Measurements from ENCODE around the gene MORN1.

Gene MORN1

DNA sequence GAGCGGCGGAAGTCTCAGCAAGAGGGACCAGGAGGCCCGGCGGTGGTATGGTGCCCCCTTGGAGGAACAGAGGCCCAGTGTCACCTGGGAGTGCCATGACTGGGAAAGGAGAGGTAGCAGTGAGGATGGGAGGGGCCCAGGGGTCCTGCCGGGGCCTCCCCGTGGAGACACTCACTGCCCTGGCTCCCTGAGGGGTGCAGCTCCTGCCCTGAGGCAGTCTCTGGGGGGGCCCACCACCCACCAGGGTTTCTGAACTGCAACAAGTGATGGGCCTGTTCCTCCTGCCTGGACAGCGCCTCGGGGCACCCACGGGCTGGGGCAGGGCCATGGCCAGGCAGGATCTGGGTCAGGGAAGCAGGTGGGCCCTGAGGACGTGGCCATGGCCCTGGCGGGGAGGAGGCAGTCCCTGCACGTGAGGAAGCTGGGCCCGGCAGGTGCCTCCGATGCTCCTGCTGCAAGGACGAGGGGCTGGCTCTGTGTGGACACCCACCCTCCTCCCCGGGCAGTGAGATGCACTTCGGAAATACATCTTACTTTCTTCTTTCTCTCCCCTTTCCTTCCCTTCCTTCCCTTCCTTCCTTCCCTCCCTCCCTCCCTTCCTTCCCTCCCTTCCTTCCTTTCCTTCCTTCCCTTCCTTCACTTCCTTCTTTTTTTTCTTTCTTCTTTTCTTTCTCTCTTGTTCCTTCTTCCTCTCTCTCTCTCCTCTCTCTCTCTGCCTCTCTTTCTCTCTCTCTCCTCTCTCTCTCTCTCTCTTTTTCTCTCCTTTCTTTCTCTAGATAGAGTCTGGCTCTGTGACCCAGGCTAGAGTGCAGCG is 66.6 kb downstream of the MORN1 start:
- no peaks in the 10 kb centered on the region for H3K36me3 ChIP-seq
- peaks cover 43% of the 10 kb centered on the region for H3K27me3 ChIP-seq
- TF ChIP-seq, protein P1, sequence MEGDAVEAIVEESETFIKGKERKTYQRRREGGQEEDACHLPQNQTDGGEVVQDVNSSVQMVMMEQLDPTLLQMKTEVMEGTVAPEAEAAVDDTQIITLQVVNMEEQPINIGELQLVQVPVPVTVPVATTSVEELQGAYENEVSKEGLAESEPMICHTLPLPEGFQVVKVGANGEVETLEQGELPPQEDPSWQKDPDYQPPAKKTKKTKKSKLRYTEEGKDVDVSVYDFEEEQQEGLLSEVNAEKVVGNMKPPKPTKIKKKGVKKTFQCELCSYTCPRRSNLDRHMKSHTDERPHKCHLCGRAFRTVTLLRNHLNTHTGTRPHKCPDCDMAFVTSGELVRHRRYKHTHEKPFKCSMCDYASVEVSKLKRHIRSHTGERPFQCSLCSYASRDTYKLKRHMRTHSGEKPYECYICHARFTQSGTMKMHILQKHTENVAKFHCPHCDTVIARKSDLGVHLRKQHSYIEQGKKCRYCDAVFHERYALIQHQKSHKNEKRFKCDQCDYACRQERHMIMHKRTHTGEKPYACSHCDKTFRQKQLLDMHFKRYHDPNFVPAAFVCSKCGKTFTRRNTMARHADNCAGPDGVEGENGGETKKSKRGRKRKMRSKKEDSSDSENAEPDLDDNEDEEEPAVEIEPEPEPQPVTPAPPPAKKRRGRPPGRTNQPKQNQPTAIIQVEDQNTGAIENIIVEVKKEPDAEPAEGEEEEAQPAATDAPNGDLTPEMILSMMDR (IDR thresholded peaks at IDR 0.05): no peak
- no peak overlapping the region for H3K4me3 ChIP-seq (ENCODE audit: low read depth in 1 of 2, low read length in 1 of 2)
- no peak overlapping the region for H3K27ac ChIP-seq
- H3K9me3 ChIP-seq: no peaks in the 10 kb centered on the region
- no peaks in the 10 kb centered on the region for H3K4me1 ChIP-seq (ENCODE audit: control insufficient read depth in 1 of 2, insufficient read depth in 1 of 2, low read depth in 1 of 2, low read length in 1 of 2)

GRCh38 chr1:2323451-2323974 is 67.8 kb downstream of the MORN1 start:
- no peak overlapping the region for H3K4me3 ChIP-seq (ENCODE audit: low read depth in 1 of 2, low read length in 1 of 2)
- H3K9me3 ChIP-seq: no peaks in the 10 kb centered on the region
- H3K36me3 ChIP-seq: no peaks in the 10 kb centered on the region
- H3K27me3 ChIP-seq: peaks cover 55% of the 10 kb centered on the region
- no peak overlapping the region for H3K27ac ChIP-seq
- TF ChIP-seq, protein P1 (IDR thresholded peaks at IDR 0.05): no peak
- H3K4me1 ChIP-seq (ENCODE audit: control insufficient read depth in 1 of 2, insufficient read depth in 1 of 2, low read depth in 1 of 2, low read length in 1 of 2): no peaks in the 10 kb centered on the region

DNA sequence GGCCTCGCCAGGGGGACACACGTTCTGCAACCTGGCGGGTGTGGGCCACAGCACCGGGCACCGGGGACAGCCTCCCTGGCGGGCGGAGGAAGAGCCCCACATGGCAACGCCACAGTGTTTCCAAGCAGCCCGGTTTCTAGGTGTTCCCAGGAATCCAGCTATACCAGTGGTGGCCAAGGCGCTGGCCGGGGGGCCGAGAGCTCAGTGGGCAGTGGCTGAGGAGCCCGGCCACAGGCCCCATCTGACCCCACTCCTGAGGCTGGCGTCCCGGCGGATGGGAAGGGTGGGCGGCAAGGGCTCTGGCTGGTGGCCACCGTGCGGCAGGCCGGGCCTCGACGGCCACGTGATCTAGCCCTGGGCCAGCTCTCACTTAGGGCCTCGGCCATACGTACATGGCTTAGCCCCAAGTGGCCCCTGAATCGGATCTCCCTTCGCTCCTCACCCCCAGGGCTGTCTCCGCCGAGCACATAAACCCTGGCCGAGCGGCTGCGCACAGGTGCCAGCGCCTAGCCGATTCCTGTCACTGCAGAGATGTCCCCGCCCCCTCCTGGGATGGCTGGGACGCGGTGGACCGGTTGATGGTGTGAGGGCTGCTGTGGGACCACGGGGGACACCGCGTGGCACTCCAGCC is 68.7 kb downstream of the MORN1 start:
- H3K4me1 ChIP-seq (ENCODE audit: control insufficient read depth in 1 of 2, insufficient read depth in 1 of 2, low read depth in 1 of 2, low read length in 1 of 2): no peaks in the 10 kb centered on the region
- no peaks in the 10 kb centered on the region for H3K36me3 ChIP-seq
- H3K27me3 ChIP-seq: peaks cover 63% of the 10 kb centered on the region
- H3K9me3 ChIP-seq: no peaks in the 10 kb centered on the region
- no peak overlapping the region for H3K27ac ChIP-seq
- TF ChIP-seq, protein P1 (IDR thresholded peaks at IDR 0.05): no peak
- no peak overlapping the region for H3K4me3 ChIP-seq (ENCODE audit: low read depth in 1 of 2, low read length in 1 of 2)

DNA sequence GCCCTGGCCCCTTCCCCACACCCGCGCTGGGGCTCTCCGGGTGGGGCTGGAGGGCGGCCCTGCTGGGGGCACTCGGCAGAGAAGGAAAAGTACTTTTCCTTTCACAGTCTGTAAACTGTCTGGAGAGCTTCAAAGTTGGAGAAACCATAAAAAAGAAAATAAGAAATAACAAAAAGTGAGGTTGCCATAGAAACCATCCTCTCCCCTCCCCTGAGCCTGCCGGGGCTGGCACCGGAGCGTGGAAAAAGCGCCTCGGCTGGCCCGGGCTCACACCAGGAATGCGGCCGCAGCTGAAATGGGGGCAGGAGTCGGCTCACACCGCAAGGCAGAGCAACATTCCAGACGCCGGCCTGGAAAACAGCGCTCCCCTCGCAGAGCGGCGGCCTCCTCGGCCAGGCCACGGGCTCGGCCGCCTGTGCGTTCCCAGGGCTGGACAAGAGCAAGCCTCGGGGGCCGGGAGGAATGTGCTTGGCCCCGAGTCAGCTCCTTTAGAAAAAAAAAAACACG is 69.2 kb downstream of the MORN1 start:
- Histone ChIP-seq H3K4me3 (ENCODE audit: low read depth in 1 of 2, low read length in 1 of 2) (no peak overlapping the region), H3K4me1 (ENCODE audit: control insufficient read depth in 1 of 2, insufficient read depth in 1 of 2, low read depth in 1 of 2, low read length in 1 of 2) (no peaks in the 10 kb centered on the region), H3K36me3 (no peaks in the 10 kb centered on the region), H3K9me3 (no peaks in the 10 kb centered on the region), H3K27ac (no peak overlapping the region), H3K27me3 (peaks cover 68% of the 10 kb centered on the region)
- TF ChIP-seq, protein P1 (IDR thresholded peaks at IDR 0.05): no peak

- no peaks in the 10 kb centered on the region for H3K4me1 ChIP-seq (ENCODE audit: control insufficient read depth in 1 of 2, insufficient read depth in 1 of 2, low read depth in 1 of 2, low read length in 1 of 2)
- no peaks in the 10 kb centered on the region for H3K9me3 ChIP-seq
- TF ChIP-seq, protein P1 (IDR thresholded peaks at IDR 0.05): no peak
- no peak overlapping the region for H3K4me3 ChIP-seq (ENCODE audit: low read depth in 1 of 2, low read length in 1 of 2)
- peaks cover 79% of the 10 kb centered on the region for H3K27me3 ChIP-seq
- H3K27ac ChIP-seq: no peak overlapping the region
- H3K36me3 ChIP-seq: no peaks in the 10 kb centered on the region
These were observed 70.3 kb downstream of the MORN1 start for GRCh38 chr1:2320760-2321667.
